H9 (cell line): Measurements from ENCODE around the gene LMLN. TPM values are rescaled to one million over a fixed set of nuclear protein-coding genes. Genes with fewer than 3 reads are reported as not detected.

Source experiments
- DNase-seq: peaks from one replicate; pipeline ENCODE4 v3.0.0-alpha.2; 2017
- H2AFZ ChIP-seq: one replicate; pipeline ENCODE4 v1.6.1; 2013; ENCODE audit warnings: mild to moderate bottlenecking, low read length, control low read depth, moderate library complexity
- H2AK5ac ChIP-seq: 2 replicates; pipeline ENCODE4 v1.6.1; 2013; ENCODE audit warnings: low read length, control low read depth, mixed read lengths; ENCODE audit not compliant: insufficient read length
- H2BK120ac ChIP-seq: one replicate; pipeline ENCODE4 v1.6.1; 2013; ENCODE audit warnings: low read depth, mild to moderate bottlenecking, low read length, control low read depth, inconsistent platforms; ENCODE audit not compliant: poor library complexity, severe bottlenecking
- H2BK12ac ChIP-seq: 2 replicates; pipeline ENCODE4 v1.6.1; 2013; ENCODE audit warnings: low read length, control low read depth, mixed read lengths, low read depth; ENCODE audit not compliant: insufficient read length
- H2BK15ac ChIP-seq: 2 replicates; pipeline ENCODE4 v1.6.1; 2013; ENCODE audit warnings: low read depth, low read length, control low read depth
- H2BK20ac ChIP-seq: one replicate; pipeline ENCODE4 v1.6.1; 2013; ENCODE audit warnings: low read depth, mild to moderate bottlenecking, low read length, control low read depth, inconsistent platforms; ENCODE audit not compliant: poor library complexity, severe bottlenecking
- H2BK5ac ChIP-seq: 2 replicates; pipeline ENCODE4 v1.6.1; 2013; ENCODE audit warnings: low read length, control low read depth, mixed read lengths; ENCODE audit not compliant: insufficient read length
- H3K14ac ChIP-seq: 2 replicates; pipeline ENCODE4 v1.6.1; 2013; ENCODE audit warnings: low read length, control low read depth; ENCODE audit not compliant: insufficient read depth
- H3K18ac ChIP-seq: 2 replicates; pipeline ENCODE4 v1.6.1; 2013; ENCODE audit warnings: low read depth, mild to moderate bottlenecking, mixed read lengths, low read length, control low read depth; ENCODE audit not compliant: insufficient read length
- H3K23ac ChIP-seq: 2 replicates; pipeline ENCODE4 v1.6.1; 2013; ENCODE audit warnings: low read length, control low read depth, mixed read lengths, low read depth; ENCODE audit not compliant: insufficient read length
- H3K23me2 ChIP-seq: 2 replicates; pipeline ENCODE4 v1.6.1; 2013; ENCODE audit warnings: low read depth, mild to moderate bottlenecking, mixed read lengths, low read length, control low read depth; ENCODE audit not compliant: insufficient read length, poor library complexity, severe bottlenecking
- H3K27ac ChIP-seq: 2 replicates; pipeline ENCODE4 v1.5.1; 2013; ENCODE audit warnings: low read length, control low read depth, mixed read lengths, low read depth; ENCODE audit not compliant: insufficient read length
- H3K27me3 ChIP-seq: 2 replicates; pipeline ENCODE4 v1.6.1; 2013; ENCODE audit warnings: low read length, control low read depth, inconsistent platforms; ENCODE audit not compliant: insufficient read depth
- H3K4ac ChIP-seq: 2 replicates; pipeline ENCODE4 v1.6.1; 2013; ENCODE audit warnings: low read depth, mild to moderate bottlenecking, control low read depth, inconsistent platforms, low read length, moderate library complexity
- H3K4me1 ChIP-seq: 2 replicates; pipeline ENCODE4 v1.6.1; 2013; ENCODE audit warnings: low read length, control low read depth, inconsistent platforms; ENCODE audit not compliant: insufficient read depth
- H3K4me2 ChIP-seq: 2 replicates; pipeline ENCODE4 v1.6.1; 2013; ENCODE audit warnings: low read length, control low read depth, mixed read lengths; ENCODE audit not compliant: insufficient read length, insufficient read depth
- H3K56ac ChIP-seq: 2 replicates; pipeline ENCODE4 v1.6.1; 2013; ENCODE audit warnings: low read depth, mild to moderate bottlenecking, mixed read lengths, low read length, control low read depth; ENCODE audit not compliant: insufficient read length
- H3K79me1 ChIP-seq: 2 replicates; pipeline ENCODE4 v1.6.1; 2013; ENCODE audit warnings: low read depth, mild to moderate bottlenecking, moderate library complexity, low read length, control low read depth, inconsistent platforms; ENCODE audit not compliant: insufficient read depth, poor library complexity, severe bottlenecking
- H3K79me2 ChIP-seq: 2 replicates; pipeline ENCODE4 v1.6.1; 2013; ENCODE audit warnings: low read length, control low read depth, inconsistent platforms; ENCODE audit not compliant: insufficient read depth
- H3K9ac ChIP-seq: 2 replicates; pipeline ENCODE4 v1.6.1; 2013; ENCODE audit warnings: low read length, control low read depth, mixed read lengths; ENCODE audit not compliant: insufficient read length; ENCODE audit errors: extremely low read depth
- H3K9me3 ChIP-seq: one replicate; pipeline ENCODE4 v1.6.1; 2013; ENCODE audit warnings: low read depth, low read length, inconsistent platforms; ENCODE audit not compliant: control insufficient read depth
- H3T11ph ChIP-seq: one replicate; pipeline ENCODE4 v1.6.1; 2013; ENCODE audit warnings: mild to moderate bottlenecking, low read length, control low read depth, inconsistent platforms
- H4K20me1 ChIP-seq: one replicate; pipeline ENCODE4 v1.6.1; 2013; ENCODE audit not compliant: control insufficient read depth, insufficient read length, insufficient read depth
- H4K5ac ChIP-seq: 2 replicates; pipeline ENCODE4 v1.6.1; 2013; ENCODE audit warnings: low read depth, mild to moderate bottlenecking, mixed read lengths, low read length, control low read depth; ENCODE audit not compliant: insufficient read length
- H4K8ac ChIP-seq: replicated peaks from 2 replicates; pipeline ENCODE4 v1.6.1; 2013; ENCODE audit warnings: low read length, control low read depth, mixed read lengths, low read depth; ENCODE audit not compliant: insufficient read length
- H4K91ac ChIP-seq: 2 replicates; pipeline ENCODE4 v1.6.1; 2013; ENCODE audit warnings: low read depth, mild to moderate bottlenecking, moderate library complexity, mixed read lengths, low read length, control low read depth; ENCODE audit not compliant: insufficient read length
- H3K27ac Mint-ChIP-seq, 3 experiments: 2 replicates in 2 of 3; 3 replicates in 1 of 3; pipeline ENCODE4 v1.8.0; 2020 to 2021; ENCODE audit warnings: mixed read lengths in 3 of 3, mild to moderate bottlenecking in 1 of 3, moderate library complexity in 1 of 3
- H3K27me3 Mint-ChIP-seq: 2 replicates; pipeline ENCODE4 v1.8.0; 2021; ENCODE audit warnings: low read depth, mild to moderate bottlenecking, moderate library complexity, mixed read lengths
- H3K36me3 Mint-ChIP-seq, 3 experiments: 2 replicates in 2 of 3; 3 replicates in 1 of 3; pipeline ENCODE4 v1.8.0; 2020 to 2021; ENCODE audit warnings: low read depth in 3 of 3, mixed read lengths in 3 of 3; ENCODE audit not compliant: insufficient read depth in 1 of 3
- H3K4me1 Mint-ChIP-seq, 2 experiments: 2 replicates each; pipeline ENCODE4 v1.8.0; 2020; ENCODE audit warnings: mixed read lengths in 2 of 2
- H3K4me3 Mint-ChIP-seq, 2 experiments: 2 replicates in 1 of 2; 3 replicates in 1 of 2; pipeline ENCODE4 v1.8.0; 2020 to 2021; ENCODE audit warnings: mild to moderate bottlenecking in 2 of 2, mixed read lengths in 2 of 2, moderate library complexity in 1 of 2
- H3K9me3 Mint-ChIP-seq, 2 experiments: 2 replicates in 1 of 2; 3 replicates in 1 of 2; pipeline ENCODE4 v1.8.0; 2020; ENCODE audit warnings: mild to moderate bottlenecking in 2 of 2, mixed read lengths in 2 of 2, moderate library complexity in 1 of 2
- CTCF ChIP-seq: fragments of 200-600 bp; sonication (generic); conservative IDR thresholded peaks from 3 replicates; pipeline ENCODE4 v1.8.0; 2021; ENCODE audit warnings: antibody characterized with exemption, mild to moderate bottlenecking
- WGBS: extraction: QIAGEN DNeasy Blood & Tissue Kit; methylation state at CpG from one replicate; pipeline ENCODE4 v1.1.7; 2013; ENCODE audit warnings: missing lambda C conversion rate, low lambda C conversion rate, mixed read lengths; ENCODE audit not compliant: insufficient read length; ENCODE audit errors: extremely low coverage; 5-methylcytosine and 5-hydroxymethylcytosine counted together
- total RNA-seq: library from RNA; stranded (reverse); gene quantifications from 2 replicates; pipeline ENCODE4 v1.2.1, GENCODE V29; 2021

Gene LMLN
- total RNA-seq, 1 experiment from 2014 or later: 3.8 TPM

- Histone ChIP-seq H2BK20ac (no peak overlapping the region), H3K79me2 (no peaks in the 10 kb centered on the region), H4K91ac (no peak overlapping the region), H2BK15ac (no peak overlapping the region), H3K9me3 (no peaks in the 10 kb centered on the region), H2AK5ac (no peak overlapping the region), H3K27me3 (peaks cover 9% of the 10 kb centered on the region), H3K14ac (no peak overlapping the region), H4K20me1 (no peaks in the 10 kb centered on the region), H3K23me2 (peaks cover 7% of the 10 kb centered on the region), H4K5ac (no peak overlapping the region), H3K4ac (no peak overlapping the region), H3K4me2 (no peak overlapping the region), H2BK5ac (no peak overlapping the region), H3T11ph (no peak overlapping the region), H3K9ac (no peak overlapping the region), H3K23ac (no peak overlapping the region), H2AFZ (no peak overlapping the region), H2BK120ac (no peak overlapping the region), H3K4me1 (no peaks in the 10 kb centered on the region), H3K56ac (no peak overlapping the region), H2BK12ac (no peak overlapping the region), H3K79me1 (no peaks in the 10 kb centered on the region), H3K18ac (no peak overlapping the region), H3K27ac (no peak overlapping the region), H4K8ac (no peak overlapping the region)
- WGBS: no CpG with 5 or more reads among the region's 8 CpGs
- H3K4me3 Mint-ChIP-seq: no peak overlapping the region
- H3K27ac Mint-ChIP-seq: no peak overlapping the region
- no peak for TF ChIP-seq CTCF
- H3K36me3 Mint-ChIP-seq: no peaks in the 10 kb centered on the region
- H3K27me3 Mint-ChIP-seq: peaks cover 82% of the 10 kb centered on the region
- H3K4me1 Mint-ChIP-seq: peaks cover under 1 to 1% of the 10 kb centered on the region in 2 experiments; a peak in 2 of 4 replicates
- H3K9me3 Mint-ChIP-seq: peaks cover under 1 to 2% of the 10 kb centered on the region in 2 experiments
- no peak for DNase-seq
These were observed 116.8 kb downstream of the LMLN start for GRCh38 chr3:198076722-198077308.
